ENCODE results near the gene GRID2. TPM values are rescaled to one million over a fixed set of nuclear protein-coding genes. Genes with fewer than 3 reads are reported as not detected.

The GRID2 gene
- polyA plus RNA-seq, 1 experiment, result not detected

DNA sequence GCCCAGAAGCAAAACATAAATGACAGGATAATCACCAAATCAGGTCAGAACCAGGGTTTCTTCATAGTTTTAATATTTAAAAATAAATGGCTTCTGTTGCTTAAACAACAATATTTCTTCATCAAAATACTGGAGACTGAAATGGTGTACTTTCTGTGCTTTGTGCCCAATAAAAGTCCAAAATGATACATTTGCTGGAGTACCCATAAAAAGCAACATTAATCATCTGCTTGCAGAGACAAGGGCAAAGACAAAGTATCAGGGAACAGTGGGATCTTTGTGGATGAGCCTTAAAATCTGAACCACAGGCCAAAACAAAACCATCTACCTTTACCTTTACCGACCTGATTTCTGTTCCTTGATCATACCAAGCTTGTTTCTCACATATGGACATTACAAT is 840.9 kb downstream of the GRID2 start:
- Histone ChIP-seq H3K36me3 (ENCODE audit: control insufficient read depth, insufficient read depth, low read length) (no peaks in the 10 kb centered on the region), H3K27me3 (ENCODE audit: control insufficient read depth, insufficient read depth, low read length) (no peaks in the 10 kb centered on the region), H3K4me3 (ENCODE audit: low read depth, low read length) (no peak overlapping the region)
- TF ChIP-seq, protein P1, sequence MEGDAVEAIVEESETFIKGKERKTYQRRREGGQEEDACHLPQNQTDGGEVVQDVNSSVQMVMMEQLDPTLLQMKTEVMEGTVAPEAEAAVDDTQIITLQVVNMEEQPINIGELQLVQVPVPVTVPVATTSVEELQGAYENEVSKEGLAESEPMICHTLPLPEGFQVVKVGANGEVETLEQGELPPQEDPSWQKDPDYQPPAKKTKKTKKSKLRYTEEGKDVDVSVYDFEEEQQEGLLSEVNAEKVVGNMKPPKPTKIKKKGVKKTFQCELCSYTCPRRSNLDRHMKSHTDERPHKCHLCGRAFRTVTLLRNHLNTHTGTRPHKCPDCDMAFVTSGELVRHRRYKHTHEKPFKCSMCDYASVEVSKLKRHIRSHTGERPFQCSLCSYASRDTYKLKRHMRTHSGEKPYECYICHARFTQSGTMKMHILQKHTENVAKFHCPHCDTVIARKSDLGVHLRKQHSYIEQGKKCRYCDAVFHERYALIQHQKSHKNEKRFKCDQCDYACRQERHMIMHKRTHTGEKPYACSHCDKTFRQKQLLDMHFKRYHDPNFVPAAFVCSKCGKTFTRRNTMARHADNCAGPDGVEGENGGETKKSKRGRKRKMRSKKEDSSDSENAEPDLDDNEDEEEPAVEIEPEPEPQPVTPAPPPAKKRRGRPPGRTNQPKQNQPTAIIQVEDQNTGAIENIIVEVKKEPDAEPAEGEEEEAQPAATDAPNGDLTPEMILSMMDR (IDR thresholded peaks at IDR 0.05; ENCODE audit: insufficient read depth, low read depth, low read length), result no peak
- ChIA-PET POLR2A (no interaction called here), CTCF (no interaction called here)
- no peak for DNase-seq (ENCODE audit: low read depth)

DNA sequence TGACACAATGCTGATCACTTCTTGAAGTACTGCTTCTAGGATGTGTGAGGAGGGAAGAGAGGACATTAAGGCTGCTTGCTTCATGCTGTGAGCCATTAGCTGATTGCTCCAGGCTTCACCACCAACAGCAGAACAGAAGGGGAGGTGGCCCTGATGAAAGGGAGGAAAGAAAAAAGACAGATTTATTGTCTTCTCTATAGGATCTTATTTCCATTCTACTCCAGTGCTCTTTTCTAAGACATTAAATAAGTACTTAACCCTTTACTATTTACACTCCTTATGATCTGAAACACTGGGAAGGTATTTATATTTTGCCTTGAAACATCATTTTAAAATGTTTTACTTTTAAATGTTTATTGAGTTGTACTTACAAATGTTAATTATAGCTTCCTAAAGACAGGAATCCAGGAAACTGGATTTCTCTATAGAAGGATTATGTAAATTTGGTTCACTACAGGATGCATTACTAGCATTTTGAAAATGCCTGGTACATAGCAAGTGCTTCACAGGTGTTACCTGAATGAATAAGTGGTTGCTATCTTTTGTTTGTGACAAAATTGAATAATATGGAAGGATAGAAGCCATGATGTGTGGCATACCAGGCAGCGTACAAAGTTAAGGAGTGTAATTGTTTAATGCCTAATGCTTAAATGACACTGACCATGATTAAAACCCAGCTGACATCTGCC is 843.9 kb downstream of the GRID2 start:
- no peak for DNase-seq (ENCODE audit: low read depth)
- TF ChIP-seq, protein P1 (IDR thresholded peaks at IDR 0.05; ENCODE audit: insufficient read depth, low read depth, low read length), result no peak
- POLR2A ChIA-PET, result no interaction called here
- no peak overlapping the region for H3K4me3 ChIP-seq (ENCODE audit: low read depth, low read length)
- CTCF ChIA-PET, result no interaction called here
- H3K27me3 ChIP-seq (ENCODE audit: control insufficient read depth, insufficient read depth, low read length), result no peaks in the 10 kb centered on the region
- no peaks in the 10 kb centered on the region for H3K36me3 ChIP-seq (ENCODE audit: control insufficient read depth, insufficient read depth, low read length)

DNA sequence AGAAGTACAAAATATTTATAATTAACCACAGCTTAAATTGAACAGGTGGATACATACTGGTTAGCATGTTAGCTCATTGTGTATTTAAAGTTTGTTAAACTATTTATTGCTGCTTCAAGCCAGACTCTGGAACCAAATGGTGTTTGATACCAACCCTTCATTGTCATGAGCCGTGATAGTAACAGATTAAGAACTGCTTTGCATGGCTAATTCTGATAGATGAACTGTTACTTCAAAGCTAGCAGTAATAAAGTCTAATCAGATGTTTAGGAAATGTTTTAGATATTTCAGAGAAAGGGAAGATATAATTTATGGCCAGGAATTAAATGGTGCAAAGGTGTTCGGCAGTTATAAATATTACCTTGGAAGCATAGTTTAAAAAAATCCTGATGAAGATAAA is 848.7 kb downstream of the GRID2 start:
- CTCF ChIA-PET, result no interaction called here
- DNase-seq (ENCODE audit: low read depth), result no peak
- POLR2A ChIA-PET, result no interaction called here
- H3K4me3 ChIP-seq (ENCODE audit: low read depth, low read length), result no peak overlapping the region
- TF ChIP-seq, protein P1 (IDR thresholded peaks at IDR 0.05; ENCODE audit: insufficient read depth, low read depth, low read length), result no peak
- H3K36me3 ChIP-seq (ENCODE audit: control insufficient read depth, insufficient read depth, low read length), result no peaks in the 10 kb centered on the region
- H3K27me3 ChIP-seq (ENCODE audit: control insufficient read depth, insufficient read depth, low read length), result no peaks in the 10 kb centered on the region

DNA sequence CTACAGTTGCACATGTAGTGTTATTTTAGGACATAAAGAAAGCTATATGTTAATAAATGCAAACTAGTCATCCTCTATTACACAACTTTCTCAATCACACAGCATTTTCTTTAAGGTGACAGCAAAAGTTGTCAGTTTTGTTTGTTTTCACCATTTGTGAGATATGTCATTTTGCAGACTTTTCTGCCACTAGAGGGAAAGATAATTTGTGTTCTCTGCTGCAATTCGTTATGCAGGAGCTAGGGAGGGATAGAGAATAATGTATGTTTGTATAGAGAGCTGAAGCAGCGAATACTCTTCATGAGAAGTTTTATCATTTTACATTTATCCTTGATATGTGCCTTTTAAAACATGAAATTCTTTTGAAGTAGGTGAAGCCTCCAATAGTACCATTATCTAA is 854.2 kb downstream of the GRID2 start:
- no peaks in the 10 kb centered on the region for H3K36me3 ChIP-seq (ENCODE audit: control insufficient read depth, insufficient read depth, low read length)
- POLR2A ChIA-PET, result no interaction called here
- no peaks in the 10 kb centered on the region for H3K27me3 ChIP-seq (ENCODE audit: control insufficient read depth, insufficient read depth, low read length)
- H3K4me3 ChIP-seq (ENCODE audit: low read depth, low read length), result no peak overlapping the region
- TF ChIP-seq, protein P1 (IDR thresholded peaks at IDR 0.05; ENCODE audit: insufficient read depth, low read depth, low read length), result no peak
- CTCF ChIA-PET, result interaction anchor here (0.7 kb wide), 1 partner anchor 17 kb away, joined by 3 read pairs; no protein-coding TSS in a partner anchor
- DNase-seq (ENCODE audit: low read depth), result no peak

DNA sequence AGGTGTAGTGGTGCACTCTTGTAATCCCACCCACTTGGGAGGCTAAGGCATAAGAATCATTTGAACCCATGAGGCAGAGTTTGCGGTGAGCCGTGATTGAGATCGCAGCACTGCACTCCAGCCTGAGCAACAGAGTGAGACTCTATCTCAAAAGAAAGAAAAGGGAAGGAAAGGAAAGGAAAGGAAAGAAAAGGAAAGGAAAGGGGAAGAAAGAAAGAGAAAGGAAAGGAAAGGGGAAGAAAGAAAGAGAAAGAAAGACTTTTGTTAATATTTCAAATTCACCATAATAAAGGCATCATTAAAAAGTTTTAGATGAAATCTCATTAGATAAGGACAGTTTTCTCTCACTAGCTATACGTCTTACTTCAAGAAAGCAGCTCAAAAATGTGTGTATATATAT is 864.3 kb downstream of the GRID2 start:
- H3K36me3 ChIP-seq (ENCODE audit: control insufficient read depth, insufficient read depth, low read length), result no peaks in the 10 kb centered on the region
- POLR2A ChIA-PET, result no interaction called here
- H3K27me3 ChIP-seq (ENCODE audit: control insufficient read depth, insufficient read depth, low read length), result no peaks in the 10 kb centered on the region
- no peak for DNase-seq (ENCODE audit: low read depth)
- CTCF ChIA-PET, result interaction anchor here (0.9 kb wide), 1 partner anchor 11 kb away, joined by 3 read pairs; no protein-coding TSS in a partner anchor
- TF ChIP-seq, protein P1 (IDR thresholded peaks at IDR 0.05; ENCODE audit: insufficient read depth, low read depth, low read length), result no peak
- no peak overlapping the region for H3K4me3 ChIP-seq (ENCODE audit: low read depth, low read length)

Data from BJ (cell line).